Fibroblast of lung (primary cell): ENCODE data around the gene TMEM179.

ENCODE experiments used
- CTCF ChIP-seq, 2 donors: IDR thresholded peaks in 1 of 2; conservative IDR thresholded peaks in 1 of 2; 1 replicate in 1 of 2; 2 replicates in 1 of 2; pipeline ENCODE4 v1.5.1; 2011 to 2012; ENCODE audit warnings: low read length in 2 of 2, control low read depth in 1 of 2, inconsistent platforms in 1 of 2, low read depth in 1 of 2, mild to moderate bottlenecking in 1 of 2
- EZH2 ChIP-seq: IDR thresholded peaks from 2 replicates; pipeline ENCODE4 v1.5.1; 2012; ENCODE audit warnings: low read length, control low read depth, mild to moderate bottlenecking; ENCODE audit errors: missing control alignments

GRCh38 chr14:104557766-104558165 lies 46.8 kb downstream of the TMEM179 start:
- TF ChIP-seq EZH2 (no peak), CTCF (conservative IDR thresholded peaks at IDR 0.05 in 1 of 2, IDR thresholded peaks at IDR 0.05 in 1 of 2; ENCODE audit: low read depth in 1 of 2, low read length in 2 of 2) (no peak)
